Suprapubic skin (tissue), 4 donors: ENCODE results near the gene CUBN.

ENCODE experiments used
- POLR2A ChIP-seq, 2 donors: fragments of 450-650 bp; IDR thresholded peaks; one replicate each; pipeline ENCODE4 v1.6.1; 2017; ENCODE audit warnings: antibody characterized with exemption in 2 of 2, mild to moderate bottlenecking in 2 of 2, moderate library complexity in 2 of 2
- POLR2AphosphoS5 ChIP-seq, 3 donors: sonication (generic); formaldehyde crosslinking; IDR thresholded peaks; one replicate each; pipeline ENCODE4 v1.6.1; 2017; ENCODE audit warnings: antibody characterized with exemption in 3 of 3
- TF ChIP-seq, protein P1 (sequence below), 2 donors: fragments of 200-600 bp in 1 of 2; fragments of 450-650 bp in 1 of 2; sonication (generic) in 1 of 2; IDR thresholded peaks; one replicate each; pipeline ENCODE4 v1.5.1; 2016 to 2019; ENCODE audit warnings: antibody characterized with exemption in 2 of 2, mild to moderate bottlenecking in 1 of 2, moderate library complexity in 1 of 2

DNA sequence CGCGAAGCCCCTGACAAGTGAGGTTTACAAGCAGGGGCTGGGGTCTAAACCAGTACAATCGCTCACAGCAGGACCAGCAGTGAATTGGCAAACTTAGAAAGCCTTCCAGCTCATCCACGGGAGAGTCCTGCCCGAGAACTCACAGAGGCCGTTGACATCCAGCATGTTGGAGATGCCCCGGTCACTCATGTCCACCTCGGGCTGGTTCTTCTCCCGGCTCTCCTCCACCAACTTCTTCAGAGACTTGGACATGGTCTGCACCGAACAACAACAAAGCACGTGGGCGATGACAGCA lies 312.8 kb downstream of the CUBN start:
- TF ChIP-seq, protein P1, sequence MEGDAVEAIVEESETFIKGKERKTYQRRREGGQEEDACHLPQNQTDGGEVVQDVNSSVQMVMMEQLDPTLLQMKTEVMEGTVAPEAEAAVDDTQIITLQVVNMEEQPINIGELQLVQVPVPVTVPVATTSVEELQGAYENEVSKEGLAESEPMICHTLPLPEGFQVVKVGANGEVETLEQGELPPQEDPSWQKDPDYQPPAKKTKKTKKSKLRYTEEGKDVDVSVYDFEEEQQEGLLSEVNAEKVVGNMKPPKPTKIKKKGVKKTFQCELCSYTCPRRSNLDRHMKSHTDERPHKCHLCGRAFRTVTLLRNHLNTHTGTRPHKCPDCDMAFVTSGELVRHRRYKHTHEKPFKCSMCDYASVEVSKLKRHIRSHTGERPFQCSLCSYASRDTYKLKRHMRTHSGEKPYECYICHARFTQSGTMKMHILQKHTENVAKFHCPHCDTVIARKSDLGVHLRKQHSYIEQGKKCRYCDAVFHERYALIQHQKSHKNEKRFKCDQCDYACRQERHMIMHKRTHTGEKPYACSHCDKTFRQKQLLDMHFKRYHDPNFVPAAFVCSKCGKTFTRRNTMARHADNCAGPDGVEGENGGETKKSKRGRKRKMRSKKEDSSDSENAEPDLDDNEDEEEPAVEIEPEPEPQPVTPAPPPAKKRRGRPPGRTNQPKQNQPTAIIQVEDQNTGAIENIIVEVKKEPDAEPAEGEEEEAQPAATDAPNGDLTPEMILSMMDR (IDR thresholded peaks at IDR 0.05), result no peak
- no peak for TF ChIP-seq POLR2A (IDR thresholded peaks at IDR 0.05)
- TF ChIP-seq POLR2AphosphoS5 (IDR thresholded peaks at IDR 0.05), result no peak
